Right cardiac atrium (tissue), 5 donors: ENCODE results near the gene STX19. TPM values are rescaled to one million over a fixed set of nuclear protein-coding genes. Genes with fewer than 3 reads are reported as not detected.
"Not testable (repeated sequence)": the region's sequence is repeated elsewhere in the genome, so short reads cannot be mapped to it uniquely, and the experiment has no call there.

Experiments used
- ATAC-seq, 2 donors: fragments of 200-7000 bp; cut with Tn5 transposase; one replicate each; pipeline versions ENCODE4 v1.8.0 to v1.9.1; 2020; ENCODE audit warnings: moderate library complexity in 2 of 2, mild to moderate bottlenecking in 1 of 2
- DNase-seq, 3 donors: peaks; one replicate each; pipeline ENCODE4 v3.0.0-alpha.2; 2020
- H3K27ac ChIP-seq: one replicate; pipeline ENCODE4 v1.5.1; 2013; ENCODE audit warnings: mild to moderate bottlenecking, low read length, control low read depth, moderate library complexity
- H3K27me3 ChIP-seq: one replicate; pipeline ENCODE4 v1.6.1; 2013; ENCODE audit not compliant: control insufficient read depth, insufficient read depth
- H3K4me1 ChIP-seq: one replicate; pipeline ENCODE4 v1.6.1; 2013; ENCODE audit warnings: low read length; ENCODE audit not compliant: control insufficient read depth, insufficient read depth
- H3K4me3 ChIP-seq: one replicate; pipeline ENCODE4 v1.5.1; 2013; ENCODE audit warnings: low read length, control low read depth
- H3K9me3 ChIP-seq: one replicate; pipeline ENCODE4 v1.6.1; 2013; ENCODE audit warnings: low read length; ENCODE audit not compliant: control insufficient read depth
- WGBS: extraction: QIAGEN DNeasy Blood & Tissue Kit; methylation state at CpG from one replicate; pipeline ENCODE4 v1.1.7; 2013; 5-methylcytosine and 5-hydroxymethylcytosine counted together
- intact Hi-C, 4 donors: fragments of 100-400 bp; cut with DNase I; formaldehyde crosslinking; loops; one replicate each; pipeline versions ENCODE4 v1.11.0 to v1.14.0; 2022 to 2023
- polyA plus RNA-seq: library from polyadenylated mRNA; stranded (reverse); fragments of 200-250 nt; gene quantifications from one replicate; pipeline ENCODE4 v1.2.3, GENCODE V29; 2013
- total RNA-seq, 4 donors: library from RNA; stranded (reverse); fragmentation: NEBNext Ultra II Directional; extraction: Animal tissue kit (Norgen Biotek cat#: 25700); gene quantifications; one replicate each; pipeline ENCODE4 v1.2.1, GENCODE V29; 2021
- donor health status: healthy with polysubstance abuse.
- donor health status: DM: no; HTN: yes; CAD: no.
- donor health status: DM: no; HTN: no; CAD: no.
- donor health status: DM: no; HTN: yes; CAD: no; lungs with severe emphysema.
- donor health status: DM: yes; HTN: yes; CAD: no.

The STX19 gene
- total and polyA plus RNA-seq, 5 donors: 0.28 TPM; not detected in 4

DNA sequence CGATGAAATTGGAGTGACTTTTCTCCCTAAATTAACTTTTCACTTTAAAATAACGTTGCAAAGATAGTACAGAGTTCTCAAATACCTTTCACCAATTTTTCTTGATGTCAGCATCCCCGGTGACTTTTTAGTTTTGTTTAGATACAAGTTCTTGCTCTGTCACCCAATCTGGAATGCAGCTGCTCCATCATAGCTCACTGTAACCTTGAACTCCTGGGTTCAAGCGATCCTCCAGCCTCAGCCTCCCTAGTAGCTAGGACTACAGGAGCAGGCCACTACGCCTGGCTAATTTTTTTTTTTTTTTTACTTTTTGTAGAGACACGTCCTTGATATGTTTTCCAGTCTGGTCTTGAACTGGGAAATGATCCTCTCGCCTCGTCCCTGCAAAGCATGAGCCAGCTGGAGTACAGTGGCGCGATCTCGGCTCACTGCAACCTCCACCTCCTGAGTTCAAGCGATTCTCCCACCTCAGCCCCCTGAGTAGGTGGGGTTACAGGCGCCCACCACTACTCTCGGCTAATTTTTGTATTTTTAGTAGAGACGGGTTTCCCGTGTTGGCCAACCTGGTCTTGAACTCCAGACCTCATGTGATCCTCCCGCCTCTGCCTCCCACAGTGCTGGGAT, 35.2 kb upstream of the STX19 start:
- Histone ChIP-seq H3K27me3 (no peaks in the 10 kb centered on the region), H3K4me3 (peak overlapping the region; percentile 77), H3K27ac (peak overlapping the region; percentile 85), H3K9me3 (no peaks in the 10 kb centered on the region), H3K4me1 (no peaks in the 10 kb centered on the region)
- WGBS: 55% methylated on average over 17 of the region's 17 CpGs
- ATAC-seq (no peak), DNase-seq (no peak)
- intact Hi-C loops: loop anchor here in 3 of 4 donors (10.0 kb wide), 2 partner anchors 59 to 159 kb away; no protein-coding TSS in a partner anchor

GRCh38 chr3:94062513-94063404, 34.4 kb upstream of the STX19 start, which contains the start of the genes DHFR2 and NSUN3:
Gene DHFR2 (minus strand): TSS chr3:94062916. CDS start chr3:94061511, 1,405 bp downstream.
Gene NSUN3 (plus strand): TSS chr3:94063061. CDS start chr3:94063127, 66 bp downstream.
- Histone ChIP-seq H3K9me3 (no peaks in the 10 kb centered on the region), H3K4me3 (peak within 1 kb of the TSS; percentile 77), H3K4me1 (no peaks in the 10 kb centered on the region), H3K27ac (peak within 1 kb of the TSS; percentile 86), H3K27me3 (no peaks in the 10 kb centered on the region)
- ATAC-seq: peak; percentile 98 to 99
- WGBS: under 1% methylated on average over 52 of the region's 52 CpGs
- peak; percentile 96 to 97 (median 96) for DNase-seq
- intact Hi-C loops: loop anchor here in 3 of 4 donors (10.0 kb wide), 2 partner anchors 58 to 158 kb away; no protein-coding TSS in a partner anchor

GRCh38 chr3:94061297-94061696, 32.9 kb upstream of the STX19 start:
- Histone ChIP-seq H3K9me3 (no peaks in the 10 kb centered on the region), H3K27me3 (no peaks in the 10 kb centered on the region), H3K4me3 (no peak overlapping the region), H3K4me1 (no peaks in the 10 kb centered on the region), H3K27ac (no peak overlapping the region)
- ATAC-seq: no peak
- no peak for DNase-seq
- intact Hi-C loops: loop anchor here in 3 of 4 donors (10.0 kb wide), 2 partner anchors 56 to 156 kb away; no protein-coding TSS in a partner anchor
- WGBS: 97% methylated on average over 13 of the region's 13 CpGs

- Histone ChIP-seq H3K4me1 (no peaks in the 10 kb centered on the region), H3K4me3 (no peak overlapping the region), H3K27me3 (no peaks in the 10 kb centered on the region), H3K27ac (no peak overlapping the region), H3K9me3 (no peaks in the 10 kb centered on the region)
- no peak for DNase-seq
- no peak for ATAC-seq
- intact Hi-C loops: no loop called here
Measured at GRCh38 chr3:94050546-94050945, 22.1 kb upstream of the STX19 start.

DNA sequence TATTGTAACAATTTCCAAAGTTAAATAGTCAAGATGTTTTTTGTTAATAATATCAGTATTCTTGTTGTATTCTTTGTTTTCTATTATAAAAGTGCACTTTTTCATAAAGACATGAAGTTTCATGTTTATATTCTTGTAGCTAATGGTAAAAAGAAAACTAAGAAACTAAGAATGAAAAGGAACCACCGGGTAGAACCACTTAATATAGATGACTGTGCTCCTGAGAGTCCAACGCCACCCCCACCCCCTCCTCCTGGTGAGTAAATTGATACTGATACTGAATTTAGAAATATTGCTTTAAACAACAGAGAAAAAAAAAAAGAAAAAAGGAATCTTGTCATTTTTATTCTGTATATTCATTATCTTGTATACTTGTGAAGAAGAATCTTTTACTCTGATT, 20.9 kb upstream of the STX19 start:
- Histone ChIP-seq H3K4me1 (no peaks in the 10 kb centered on the region), H3K27ac (no peak overlapping the region), H3K27me3 (no peaks in the 10 kb centered on the region), H3K4me3 (no peak overlapping the region), H3K9me3 (no peaks in the 10 kb centered on the region)
- intact Hi-C loops: no loop called here
- ATAC-seq (no peak), DNase-seq (no peak)
- WGBS: 91% methylated on average over 2 of the region's 2 CpGs

GRCh38 chr3:94046533-94046932, 18.1 kb upstream of the STX19 start:
- intact Hi-C loops: no loop called here

DNA sequence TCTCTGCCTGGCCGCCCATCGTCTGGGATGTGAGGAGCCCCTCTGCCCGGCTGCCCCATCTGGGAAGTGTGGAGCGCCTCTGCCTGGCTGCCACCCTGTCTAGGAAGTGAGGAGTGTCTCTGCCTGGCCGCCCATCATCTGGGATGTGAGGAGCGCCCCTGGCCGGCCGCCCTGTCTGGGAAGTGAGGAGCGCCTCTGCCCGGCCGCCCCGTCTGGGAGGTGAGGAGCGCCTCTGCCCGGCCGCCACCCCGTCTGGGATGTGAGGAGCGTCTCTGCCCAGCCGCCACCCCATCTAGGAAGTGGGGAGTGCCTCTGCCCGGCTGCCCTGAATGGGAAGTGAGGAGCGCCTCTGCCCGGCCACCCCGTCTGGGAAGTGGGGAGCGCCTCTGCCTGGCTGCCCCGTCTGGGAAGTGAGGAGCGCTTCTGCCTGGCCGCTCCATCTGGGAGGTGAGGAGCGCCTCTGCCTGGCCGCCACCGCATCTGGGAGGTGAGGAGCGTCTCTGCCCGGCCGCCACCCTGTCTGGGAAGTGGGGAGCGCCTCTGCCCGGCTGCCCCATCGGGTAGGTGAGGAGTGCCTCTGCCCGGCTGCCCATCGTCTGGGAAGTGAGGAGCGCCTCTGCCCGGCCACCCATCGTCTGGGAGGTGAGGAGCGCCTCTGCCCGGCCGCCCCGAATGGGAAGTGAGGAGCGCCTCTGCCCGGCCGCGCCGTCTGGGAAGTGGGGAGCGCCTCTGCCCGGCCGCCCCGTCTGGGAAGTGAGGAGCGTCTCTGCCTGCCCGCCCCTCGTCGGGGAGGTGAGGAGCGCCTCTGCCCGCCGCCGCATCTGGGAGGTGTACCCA, 15.9 kb upstream of the STX19 start:
- H3K4me1 ChIP-seq, intact Hi-C loops, H3K4me3 ChIP-seq, H3K27me3 ChIP-seq, ATAC-seq, H3K27ac ChIP-seq, H3K9me3 ChIP-seq: not testable (repeated sequence)
- WGBS: 98% methylated on average over 61 of the region's 61 CpGs
- DNase-seq: peak in 2 of 3 donors; percentile 37 to 50

More at GRCh38 chr3:94046533-94046932, 18.1 kb upstream of the STX19 start:
- ATAC-seq (no peak), DNase-seq (no peak)
- WGBS: 97% methylated on average over 2 of the region's 2 CpGs
- H3K4me3 ChIP-seq: no peak overlapping the region
- no peak overlapping the region for H3K27ac ChIP-seq
- no peaks in the 10 kb centered on the region for H3K9me3 ChIP-seq
- H3K27me3 ChIP-seq: no peaks in the 10 kb centered on the region
- no peaks in the 10 kb centered on the region for H3K4me1 ChIP-seq

GRCh38 chr3:94043285-94043684, 14.9 kb upstream of the STX19 start:
- Histone ChIP-seq H3K9me3 (no peaks in the 10 kb centered on the region), H3K4me1 (no peaks in the 10 kb centered on the region), H3K4me3 (no peak overlapping the region), H3K27ac (no peak overlapping the region), H3K27me3 (no peaks in the 10 kb centered on the region)
- ATAC-seq (no peak), DNase-seq (no peak)
- intact Hi-C loops: no loop called here
- WGBS: 95% methylated on average over 1 of the region's 1 CpG

- Histone ChIP-seq H3K27ac (no peak overlapping the region), H3K9me3 (no peaks in the 10 kb centered on the region), H3K27me3 (no peaks in the 10 kb centered on the region), H3K4me1 (no peaks in the 10 kb centered on the region), H3K4me3 (no peak overlapping the region)
- DNase-seq: no peak
- ATAC-seq: peak in 1 of 2 donors; percentile 35
- WGBS: 76% methylated on average over 3 of the region's 3 CpGs
- intact Hi-C loops: no loop called here
Measured at GRCh38 chr3:94036909-94037507, 8.6 kb upstream of the STX19 start.

DNA sequence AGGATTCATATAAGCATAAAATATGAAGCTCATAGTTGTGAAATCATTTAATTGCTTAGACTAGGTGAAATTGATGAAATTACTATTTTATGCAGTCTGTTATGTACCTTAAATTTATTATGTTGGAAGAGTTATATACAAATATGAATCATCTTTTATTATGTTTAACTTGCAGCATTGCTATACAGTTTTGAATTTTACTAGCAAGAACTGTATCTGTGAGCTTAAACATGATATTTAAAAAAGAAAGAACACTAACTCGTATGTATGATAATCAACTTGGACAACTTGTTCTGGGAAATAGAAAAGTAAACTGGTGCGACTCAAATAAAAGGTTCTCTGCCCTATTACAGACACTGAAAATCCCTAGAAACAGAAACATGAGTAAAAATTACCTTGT, 1.8 kb downstream of the STX19 start:
- ATAC-seq (no peak), DNase-seq (no peak)
- 78% methylated on average over 2 of the region's 2 CpGs for WGBS
- H3K4me3 ChIP-seq: no peak overlapping the region
- intact Hi-C loops: no loop called here
- no peak overlapping the region for H3K27ac ChIP-seq
- no peaks in the 10 kb centered on the region for H3K27me3 ChIP-seq
- H3K9me3 ChIP-seq: no peaks in the 10 kb centered on the region
- no peaks in the 10 kb centered on the region for H3K4me1 ChIP-seq
